ENCODE data around the gene C2CD2. TPM values are rescaled to one million over a fixed set of nuclear protein-coding genes. Genes with fewer than 3 reads are reported as not detected.

The C2CD2 gene
- total RNA-seq, 1 donor from 2014 or later, result 6.7 TPM

GRCh38 chr21:41971891-41972290 is 18.1 kb upstream of the C2CD2 start:
- Mint-ChIP-seq H3K9me3 (no peaks in the 10 kb centered on the region), H3K27ac (no peak overlapping the region), H3K27me3 (no peaks in the 10 kb centered on the region), H3K4me3 (no peak overlapping the region), H3K36me3 (ENCODE audit: low read depth) (no peaks in the 10 kb centered on the region), H3K4me1 (peaks cover 14% of the 10 kb centered on the region)
- intact Hi-C loops (cut with micrococcal nuclease), result no loop called here
- DNase-seq (no peak), ATAC-seq (ENCODE audit: low read depth) (no peak)
- CTCF ChIA-PET, result interaction anchor here (0.6 kb wide), 1 partner anchor 388 kb away, joined by 3 read pairs; no protein-coding TSS in a partner anchor
- POLR2A ChIA-PET, result no interaction called here
- no peak for TF ChIP-seq CTCF (IDR thresholded peaks at IDR 0.05)

GRCh38 chr21:41970751-41971653 is 17.2 kb upstream of the C2CD2 start:
- POLR2A ChIA-PET, result no interaction called here
- Mint-ChIP-seq H3K9me3 (no peaks in the 10 kb centered on the region), H3K27me3 (no peaks in the 10 kb centered on the region), H3K4me3 (no peak overlapping the region), H3K4me1 (peaks cover 14% of the 10 kb centered on the region), H3K36me3 (ENCODE audit: low read depth) (no peaks in the 10 kb centered on the region), H3K27ac (no peak overlapping the region)
- DNase-seq, result no peak
- CTCF ChIA-PET, result interaction anchor here (0.6 to 1.4 kb wide), 2 partner anchors 137 to 389 kb away, joined by 3 to 4 read pairs; no protein-coding TSS in a partner anchor
- ATAC-seq (ENCODE audit: low read depth), result no peak
- intact Hi-C loops (cut with micrococcal nuclease), result no loop called here
- no peak for TF ChIP-seq CTCF (IDR thresholded peaks at IDR 0.05)

- no peaks in the 10 kb centered on the region for H3K27me3 Mint-ChIP-seq
- intact Hi-C loops (cut with micrococcal nuclease), result no loop called here
- TF ChIP-seq CTCF (IDR thresholded peaks at IDR 0.05), result no peak
Measured at GRCh38 chr21:41970106-41970391, 16.2 kb upstream of the C2CD2 start.

GRCh38 chr21:41967708-41968107 is 13.9 kb upstream of the C2CD2 start:
- Mint-ChIP-seq H3K4me1 (peaks cover 8% of the 10 kb centered on the region), H3K36me3 (ENCODE audit: low read depth) (no peaks in the 10 kb centered on the region), H3K9me3 (no peaks in the 10 kb centered on the region), H3K4me3 (no peak overlapping the region), H3K27me3 (peaks cover 13% of the 10 kb centered on the region), H3K27ac (no peak overlapping the region)
- intact Hi-C loops (cut with micrococcal nuclease), result loop anchor here (5.0 kb wide), 1 partner anchor 40 kb away; no protein-coding TSS in a partner anchor
- ATAC-seq (ENCODE audit: low read depth), result no peak
- DNase-seq, result no peak
- TF ChIP-seq CTCF (IDR thresholded peaks at IDR 0.05), result no peak
- CTCF ChIA-PET, result no interaction called here
- POLR2A ChIA-PET, result no interaction called here

More at GRCh38 chr21:41970106-41970391, 16.2 kb upstream of the C2CD2 start:
- H3K4me1 Mint-ChIP-seq, result peaks cover 16% of the 10 kb centered on the region
- no peak for DNase-seq
- H3K9me3 Mint-ChIP-seq, result no peaks in the 10 kb centered on the region
- POLR2A ChIA-PET, result no interaction called here
- CTCF ChIA-PET, result interaction anchor here (1.4 kb wide), 1 partner anchor 138 kb away, joined by 4 read pairs; no protein-coding TSS in a partner anchor
- no peaks in the 10 kb centered on the region for H3K36me3 Mint-ChIP-seq (ENCODE audit: low read depth)
- ATAC-seq (ENCODE audit: low read depth), result no peak
- H3K27ac Mint-ChIP-seq, result no peak overlapping the region
- H3K4me3 Mint-ChIP-seq, result no peak overlapping the region

- CTCF ChIA-PET, result no interaction called here
- no peaks in the 10 kb centered on the region for H3K36me3 Mint-ChIP-seq (ENCODE audit: low read depth)
- ATAC-seq (ENCODE audit: low read depth), result no peak
- peaks cover 20% of the 10 kb centered on the region for H3K27me3 Mint-ChIP-seq
- H3K9me3 Mint-ChIP-seq, result no peaks in the 10 kb centered on the region
- DNase-seq, result no peak
- intact Hi-C loops (cut with micrococcal nuclease), result loop anchor here (5.0 kb wide), 1 partner anchor 40 kb away; no protein-coding TSS in a partner anchor
- POLR2A ChIA-PET, result no interaction called here
- H3K4me1 Mint-ChIP-seq, result peaks cover 9% of the 10 kb centered on the region
- no peak for TF ChIP-seq CTCF (IDR thresholded peaks at IDR 0.05)
- H3K27ac Mint-ChIP-seq, result no peak overlapping the region
- no peak overlapping the region for H3K4me3 Mint-ChIP-seq
Measured at GRCh38 chr21:41966872-41967621, 13.2 kb upstream of the C2CD2 start.
